ENCODE measurements around the gene NAV2. TPM values are rescaled to one million over a fixed set of nuclear protein-coding genes. Genes with fewer than 3 reads are reported as not detected.

The NAV2 gene
- total RNA-seq, 1 donor = 0.42 TPM

GRCh38 chr11:20013346-20014066 is 300.9 kb downstream of the NAV2 start:
- no peaks in the 10 kb centered on the region for H3K9me3 ChIP-seq (ENCODE audit: low read depth, low read length)
- H3K27me3 ChIP-seq (ENCODE audit: insufficient read depth, low read length) = no peaks in the 10 kb centered on the region
- no peak overlapping the region for H3K4me3 ChIP-seq (ENCODE audit: low read length)
- no peaks in the 10 kb centered on the region for H3K4me1 ChIP-seq (ENCODE audit: insufficient read depth, low read length)

- no peak overlapping the region for H3K4me3 ChIP-seq (ENCODE audit: low read length)
- no peaks in the 10 kb centered on the region for H3K4me1 ChIP-seq (ENCODE audit: insufficient read depth, low read length)
- H3K27me3 ChIP-seq (ENCODE audit: insufficient read depth, low read length) = no peaks in the 10 kb centered on the region
- no peaks in the 10 kb centered on the region for H3K9me3 ChIP-seq (ENCODE audit: low read depth, low read length)
Measured at GRCh38 chr11:20014067-20014402, 301.4 kb downstream of the NAV2 start.

DNA sequence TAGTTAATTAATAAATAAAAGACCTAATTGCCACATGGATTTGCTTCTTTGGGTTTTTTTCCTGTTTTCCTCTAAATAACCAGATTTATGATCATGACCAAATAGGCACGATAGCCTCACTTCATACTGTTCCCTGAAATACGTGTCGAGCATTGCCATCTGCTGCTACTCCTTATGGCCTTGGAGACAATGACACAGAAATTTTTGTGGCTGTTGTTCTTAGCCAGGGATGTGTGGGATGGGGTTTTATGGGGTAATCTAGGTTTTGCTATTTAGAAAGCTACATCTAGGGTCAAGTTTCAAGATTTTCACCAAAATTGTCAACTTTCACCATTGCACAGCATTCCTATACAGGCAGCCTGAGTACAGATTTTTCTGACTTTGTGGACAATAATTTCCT is 302.5 kb downstream of the NAV2 start:
- H3K4me3 ChIP-seq (ENCODE audit: low read length) = no peak overlapping the region
- H3K4me1 ChIP-seq (ENCODE audit: insufficient read depth, low read length) = no peaks in the 10 kb centered on the region
- H3K9me3 ChIP-seq (ENCODE audit: low read depth, low read length) = no peaks in the 10 kb centered on the region
- H3K27me3 ChIP-seq (ENCODE audit: insufficient read depth, low read length) = no peaks in the 10 kb centered on the region

- H3K4me3 ChIP-seq (ENCODE audit: low read length) = no peak overlapping the region
- no peaks in the 10 kb centered on the region for H3K27me3 ChIP-seq (ENCODE audit: insufficient read depth, low read length)
- no peaks in the 10 kb centered on the region for H3K4me1 ChIP-seq (ENCODE audit: insufficient read depth, low read length)
- no peaks in the 10 kb centered on the region for H3K9me3 ChIP-seq (ENCODE audit: low read depth, low read length)
Measured at GRCh38 chr11:20015529-20016427, 303.1 kb downstream of the NAV2 start.

DNA sequence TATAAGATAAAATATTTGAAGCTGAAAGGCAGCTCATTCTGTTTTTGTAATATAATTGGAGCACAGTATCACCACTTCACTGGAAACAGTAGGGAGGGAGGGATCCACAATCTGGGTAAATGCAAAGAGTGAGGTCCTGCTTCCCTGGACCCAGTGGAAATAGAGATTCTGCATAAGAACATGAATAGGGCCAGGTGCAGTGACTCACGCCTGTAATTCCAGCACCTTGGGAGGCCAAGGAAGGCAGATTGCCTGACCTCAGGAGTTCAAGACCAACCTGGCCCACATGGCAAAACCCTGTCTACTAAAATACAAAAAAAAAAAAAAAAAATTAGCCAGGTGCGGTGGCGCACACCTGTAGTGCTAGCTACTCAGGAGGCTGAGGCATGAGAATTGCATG is 303.9 kb downstream of the NAV2 start:
- H3K27me3 ChIP-seq (ENCODE audit: insufficient read depth, low read length) = no peaks in the 10 kb centered on the region
- H3K4me1 ChIP-seq (ENCODE audit: insufficient read depth, low read length) = no peaks in the 10 kb centered on the region
- no peaks in the 10 kb centered on the region for H3K9me3 ChIP-seq (ENCODE audit: low read depth, low read length)
- H3K4me3 ChIP-seq (ENCODE audit: low read length) = no peak overlapping the region

- no peak overlapping the region for H3K4me3 ChIP-seq (ENCODE audit: low read length)
- no peaks in the 10 kb centered on the region for H3K9me3 ChIP-seq (ENCODE audit: low read depth, low read length)
- H3K27me3 ChIP-seq (ENCODE audit: insufficient read depth, low read length) = no peaks in the 10 kb centered on the region
- H3K4me1 ChIP-seq (ENCODE audit: insufficient read depth, low read length) = no peaks in the 10 kb centered on the region
Measured at GRCh38 chr11:20017320-20017719, 304.7 kb downstream of the NAV2 start.

- H3K27me3 ChIP-seq (ENCODE audit: insufficient read depth, low read length) = no peaks in the 10 kb centered on the region
- H3K4me1 ChIP-seq (ENCODE audit: insufficient read depth, low read length) = no peaks in the 10 kb centered on the region
- no peaks in the 10 kb centered on the region for H3K9me3 ChIP-seq (ENCODE audit: low read depth, low read length)
- H3K4me3 ChIP-seq (ENCODE audit: low read length) = no peak overlapping the region
Measured at GRCh38 chr11:20020198-20020597, 307.6 kb downstream of the NAV2 start.

DNA sequence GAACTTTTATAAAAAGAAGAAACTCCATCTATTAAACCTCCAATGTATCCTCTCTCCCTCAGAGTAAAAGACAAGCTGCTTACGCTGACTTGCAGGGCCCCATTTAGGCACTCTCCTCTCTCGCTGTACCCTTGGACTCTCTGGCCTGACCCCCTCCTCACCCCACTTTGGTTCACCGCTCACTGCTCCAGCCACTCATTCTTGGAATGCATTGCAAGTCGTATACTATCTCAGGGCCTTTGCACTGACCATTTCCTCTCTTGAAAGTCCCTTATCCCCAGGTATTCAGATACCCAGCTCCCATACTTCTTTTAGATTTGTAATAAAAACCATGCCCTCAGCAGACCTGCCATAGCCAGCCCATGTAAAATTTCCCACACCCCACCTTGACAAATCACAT is 308.1 kb downstream of the NAV2 start:
- Histone ChIP-seq H3K27me3 (ENCODE audit: insufficient read depth, low read length) (no peaks in the 10 kb centered on the region), H3K4me3 (ENCODE audit: low read length) (no peak overlapping the region), H3K4me1 (ENCODE audit: insufficient read depth, low read length) (no peaks in the 10 kb centered on the region), H3K9me3 (ENCODE audit: low read depth, low read length) (no peaks in the 10 kb centered on the region)

DNA sequence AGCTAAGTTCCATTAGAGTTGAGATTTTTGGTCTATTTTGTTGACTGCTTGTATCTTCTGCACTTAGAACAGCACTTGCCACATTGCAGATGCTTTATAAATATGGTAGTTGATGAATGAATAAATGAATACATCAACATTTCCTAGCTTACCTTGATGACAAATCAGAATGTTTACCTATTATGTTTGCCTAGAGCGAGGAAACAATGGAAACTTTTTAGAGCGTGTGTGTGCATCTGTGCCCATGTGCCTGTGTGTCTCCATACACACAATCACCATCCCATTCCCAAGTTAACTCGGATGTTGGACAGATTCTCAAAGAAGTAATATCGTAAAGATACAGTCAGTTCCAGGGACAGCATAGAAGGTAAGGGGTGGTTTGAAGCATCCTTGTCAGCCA is 308.6 kb downstream of the NAV2 start:
- no peaks in the 10 kb centered on the region for H3K27me3 ChIP-seq (ENCODE audit: insufficient read depth, low read length)
- H3K9me3 ChIP-seq (ENCODE audit: low read depth, low read length) = no peaks in the 10 kb centered on the region
- no peaks in the 10 kb centered on the region for H3K4me1 ChIP-seq (ENCODE audit: insufficient read depth, low read length)

GRCh38 chr11:20021771-20022362 is 309.2 kb downstream of the NAV2 start:
- no peak overlapping the region for H3K4me3 ChIP-seq (ENCODE audit: low read length)
- H3K27me3 ChIP-seq (ENCODE audit: insufficient read depth, low read length) = no peaks in the 10 kb centered on the region
- no peaks in the 10 kb centered on the region for H3K9me3 ChIP-seq (ENCODE audit: low read depth, low read length)
- H3K4me1 ChIP-seq (ENCODE audit: insufficient read depth, low read length) = no peaks in the 10 kb centered on the region

More for the DNA sequence above, 308.6 kb downstream of the NAV2 start:
- no peak overlapping the region for H3K4me3 ChIP-seq (ENCODE audit: low read length)

- H3K27me3 ChIP-seq (ENCODE audit: insufficient read depth, low read length) = no peaks in the 10 kb centered on the region
- H3K9me3 ChIP-seq (ENCODE audit: low read depth, low read length) = no peaks in the 10 kb centered on the region
- H3K4me3 ChIP-seq (ENCODE audit: low read length) = no peak overlapping the region
- H3K4me1 ChIP-seq (ENCODE audit: insufficient read depth, low read length) = no peaks in the 10 kb centered on the region
Measured at GRCh38 chr11:20022363-20023081, 309.9 kb downstream of the NAV2 start.

- no peaks in the 10 kb centered on the region for H3K9me3 ChIP-seq (ENCODE audit: low read depth, low read length)
- no peak overlapping the region for H3K4me3 ChIP-seq (ENCODE audit: low read length)
- H3K27me3 ChIP-seq (ENCODE audit: insufficient read depth, low read length) = no peaks in the 10 kb centered on the region
- no peaks in the 10 kb centered on the region for H3K4me1 ChIP-seq (ENCODE audit: insufficient read depth, low read length)
Measured at GRCh38 chr11:20023082-20023426, 310.4 kb downstream of the NAV2 start.

DNA sequence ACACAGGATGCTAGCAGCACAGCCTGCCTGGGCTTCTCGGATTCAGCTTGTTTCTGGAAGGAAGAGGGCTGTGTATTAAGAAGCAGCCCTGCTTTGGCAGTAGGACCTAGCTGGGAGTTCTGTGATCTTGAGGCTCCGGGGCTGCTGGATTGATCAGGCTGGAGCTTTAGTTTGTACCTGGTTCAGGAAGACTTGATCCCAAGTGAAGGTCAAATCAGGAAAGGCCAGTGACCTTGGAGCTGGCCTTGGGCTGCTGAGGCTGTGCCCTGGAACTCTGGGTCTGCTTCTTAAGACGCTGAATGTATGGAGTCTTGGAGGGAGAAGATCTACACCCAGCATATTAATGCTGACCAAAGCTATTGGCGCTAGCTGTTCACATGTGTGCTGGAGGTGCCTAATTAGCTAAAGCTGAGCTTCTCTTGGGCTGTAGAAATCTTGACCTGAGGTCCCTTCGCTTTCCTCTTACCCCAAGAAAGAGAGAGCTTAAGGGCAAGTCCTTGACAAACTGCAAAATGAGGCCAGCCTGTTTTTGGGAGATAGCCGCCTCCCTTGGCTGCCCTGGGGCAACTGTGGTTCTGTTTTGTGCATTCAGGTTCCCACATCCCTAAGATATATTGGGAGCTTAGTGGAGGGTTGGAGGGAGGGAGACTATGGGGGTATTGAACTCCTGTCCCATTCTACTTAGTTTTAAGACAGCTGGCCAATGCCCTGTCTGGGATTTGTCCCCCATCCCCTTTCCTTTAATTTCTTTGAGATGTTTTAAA is 311.7 kb downstream of the NAV2 start:
- Histone ChIP-seq H3K4me1 (ENCODE audit: insufficient read depth, low read length) (no peaks in the 10 kb centered on the region), H3K9me3 (ENCODE audit: low read depth, low read length) (no peaks in the 10 kb centered on the region), H3K27me3 (ENCODE audit: insufficient read depth, low read length) (no peaks in the 10 kb centered on the region), H3K4me3 (ENCODE audit: low read length) (no peak overlapping the region)

DNA sequence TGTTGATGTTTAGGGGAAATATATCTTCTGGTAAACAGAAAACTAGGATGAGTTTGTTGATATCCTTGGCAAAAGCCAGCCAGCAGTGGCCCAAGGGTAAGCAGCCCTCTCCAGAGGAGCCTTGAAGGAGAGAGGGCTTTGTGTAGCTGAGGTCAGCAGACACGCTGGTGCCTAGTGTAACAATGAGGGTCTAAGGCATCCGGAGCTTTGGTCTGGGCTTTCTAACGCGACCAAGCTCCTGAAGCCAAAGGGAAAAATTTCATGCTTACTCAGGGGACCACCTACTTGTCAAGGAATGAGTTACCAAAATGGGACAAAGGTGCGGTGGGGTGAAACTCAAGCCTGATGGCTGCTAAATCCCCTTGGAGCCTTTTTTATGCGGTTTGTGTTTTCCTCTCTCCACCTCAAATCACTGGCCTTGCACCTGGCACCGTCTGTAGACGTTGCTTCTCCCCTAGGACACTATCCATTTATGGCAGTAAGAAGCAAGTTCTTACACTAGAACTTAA is 312.7 kb downstream of the NAV2 start:
- H3K4me3 ChIP-seq (ENCODE audit: low read length) = no peak overlapping the region
- H3K9me3 ChIP-seq (ENCODE audit: low read depth, low read length) = no peaks in the 10 kb centered on the region
- H3K4me1 ChIP-seq (ENCODE audit: insufficient read depth, low read length) = no peaks in the 10 kb centered on the region
- no peaks in the 10 kb centered on the region for H3K27me3 ChIP-seq (ENCODE audit: insufficient read depth, low read length)

Data from mononuclear cell (primary cell).